Measurements from ENCODE around the gene BOC.

DNA sequence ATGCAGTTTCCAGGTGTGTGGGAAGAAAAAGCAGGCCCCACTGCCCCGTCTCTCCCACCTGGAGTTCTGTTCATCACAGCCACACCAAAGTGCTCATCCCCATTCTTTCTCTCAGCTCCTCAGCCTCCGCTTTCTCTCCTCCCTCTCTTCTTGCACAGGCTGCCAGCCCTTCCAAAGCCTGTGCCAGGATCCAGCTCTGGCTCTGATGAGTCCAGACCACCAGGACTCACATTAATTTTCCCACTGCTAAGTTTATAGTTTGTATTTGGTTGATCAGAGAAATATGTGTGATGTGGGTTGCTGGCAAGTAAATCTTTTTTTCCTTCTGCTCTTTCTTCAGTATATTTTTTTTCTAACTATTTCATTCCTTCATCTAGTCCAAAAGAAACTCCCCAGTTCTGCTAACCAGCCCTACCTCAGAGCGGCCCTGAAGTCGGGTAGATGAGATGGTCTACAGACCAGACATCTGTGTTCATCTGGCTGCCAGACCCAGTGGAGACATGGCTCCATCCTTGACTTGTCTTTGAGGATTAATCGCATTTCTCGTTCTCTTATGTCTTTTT, 49.8 kb downstream of the BOC start:
- no peak for TF ChIP-seq CTCF (IDR thresholded peaks at IDR 0.05; ENCODE audit: insufficient read depth, low read depth, low read length)
- no peak for TF ChIP-seq EZH2 (IDR thresholded peaks at IDR 0.05; ENCODE audit: insufficient read depth, low read length)
